Central memory CD4-positive, alpha-beta T cell (primary cell): ENCODE data around the gene ZDHHC18.
"Not testable (repeated sequence)": the region's sequence is repeated elsewhere in the genome, so short reads cannot be mapped to it uniquely, and the experiment has no call there.

Source experiments
- DNase-seq: peaks from one replicate; pipeline ENCODE4 v3.0.0; 2022

Gene ZDHHC18

DNA sequence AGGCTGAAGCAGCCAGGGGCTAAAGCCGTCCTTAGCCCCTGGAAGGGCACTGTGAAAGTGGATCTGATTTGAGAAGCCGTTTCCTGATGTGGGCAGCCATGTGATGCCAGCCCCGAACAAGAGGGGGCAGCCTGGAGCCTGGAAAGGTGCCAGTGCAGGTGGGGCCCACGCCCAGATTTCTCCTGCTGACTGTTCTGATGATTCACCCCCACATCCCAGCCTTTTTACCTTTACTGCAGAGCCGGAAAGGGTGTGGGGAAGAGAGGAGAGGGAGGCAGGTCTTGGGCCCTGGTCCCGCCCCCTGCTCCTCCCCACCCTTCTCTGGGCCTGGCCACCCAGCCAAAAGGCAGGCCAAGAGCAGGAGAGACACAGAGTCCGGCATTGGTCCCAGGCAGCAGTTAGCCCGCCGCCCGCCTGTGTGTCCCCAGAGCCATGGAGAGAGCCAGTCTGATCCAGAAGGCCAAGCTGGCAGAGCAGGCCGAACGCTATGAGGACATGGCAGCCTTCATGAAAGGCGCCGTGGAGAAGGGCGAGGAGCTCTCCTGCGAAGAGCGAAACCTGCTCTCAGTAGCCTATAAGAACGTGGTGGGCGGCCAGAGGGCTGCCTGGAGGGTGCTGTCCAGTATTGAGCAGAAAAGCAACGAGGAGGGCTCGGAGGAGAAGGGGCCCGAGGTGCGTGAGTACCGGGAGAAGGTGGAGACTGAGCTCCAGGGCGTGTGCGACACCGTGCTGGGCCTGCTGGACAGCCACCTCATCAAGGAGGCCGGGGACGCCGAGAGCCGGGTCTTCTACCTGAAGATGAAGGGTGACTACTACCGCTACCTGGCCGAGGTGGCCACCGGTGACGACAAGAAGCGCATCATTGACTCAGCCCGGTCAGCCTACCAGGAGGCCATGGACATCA, 36.5 kb downstream of the ZDHHC18 start, which contains the start of gene SFN:
TSS of gene SFN (plus strand) at position 369 of the 904 bp plus-strand sequence. CDS start at position 433, 64 bp downstream.
- peak; percentile 45 for DNase-seq

DNA sequence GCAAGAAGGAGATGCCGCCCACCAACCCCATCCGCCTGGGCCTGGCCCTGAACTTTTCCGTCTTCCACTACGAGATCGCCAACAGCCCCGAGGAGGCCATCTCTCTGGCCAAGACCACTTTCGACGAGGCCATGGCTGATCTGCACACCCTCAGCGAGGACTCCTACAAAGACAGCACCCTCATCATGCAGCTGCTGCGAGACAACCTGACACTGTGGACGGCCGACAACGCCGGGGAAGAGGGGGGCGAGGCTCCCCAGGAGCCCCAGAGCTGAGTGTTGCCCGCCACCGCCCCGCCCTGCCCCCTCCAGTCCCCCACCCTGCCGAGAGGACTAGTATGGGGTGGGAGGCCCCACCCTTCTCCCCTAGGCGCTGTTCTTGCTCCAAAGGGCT, 37.2 kb downstream of the ZDHHC18 start:
- no peak for DNase-seq

- peak; percentile 93 for DNase-seq
These were observed 38.4 kb downstream of the ZDHHC18 start for GRCh38 chr1:26864610-26865480.

- not testable (repeated sequence) for DNase-seq
These were observed 46.6 kb downstream of the ZDHHC18 start for GRCh38 chr1:26873097-26873496.

DNA sequence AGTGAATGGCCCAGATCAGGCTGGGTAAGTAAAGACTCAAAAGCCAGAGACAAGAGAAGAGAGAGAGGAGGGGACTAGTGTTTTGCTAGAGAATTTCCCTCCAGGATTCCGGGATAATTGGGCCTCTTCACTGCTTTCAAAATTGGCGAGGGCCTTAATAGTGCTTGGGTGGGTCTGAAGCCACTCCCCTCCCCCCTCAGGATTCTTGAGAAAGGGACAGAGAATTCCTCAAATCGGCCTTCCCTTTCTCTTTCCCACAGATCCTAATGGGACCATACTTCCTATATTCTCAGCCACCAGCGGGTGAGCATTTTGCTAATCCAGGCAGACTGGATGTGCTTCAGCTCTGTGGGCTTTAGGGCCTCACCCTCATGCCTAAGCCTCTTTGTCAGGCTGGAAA, 48.4 kb downstream of the ZDHHC18 start:
- no peak for DNase-seq

DNA sequence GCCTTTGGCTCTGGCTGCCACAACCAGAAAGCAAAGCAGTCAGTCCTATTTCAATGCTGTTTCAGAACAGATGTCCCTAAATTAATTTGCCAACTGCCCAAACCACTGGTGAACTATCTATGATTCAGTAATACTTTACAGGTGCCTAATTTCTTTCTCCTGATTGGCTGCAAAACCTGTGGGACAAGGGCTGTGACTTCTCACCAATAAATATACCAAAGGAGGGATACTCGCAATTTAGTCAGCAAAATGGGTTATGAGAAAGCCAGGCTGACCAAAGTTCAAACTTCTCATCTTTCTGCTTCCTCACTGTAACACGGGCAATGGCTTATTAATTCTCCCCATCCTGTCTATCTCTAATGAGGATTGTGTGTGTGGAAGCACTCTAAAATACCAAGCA, 50.8 kb downstream of the ZDHHC18 start:
- DNase-seq, result no peak

DNA sequence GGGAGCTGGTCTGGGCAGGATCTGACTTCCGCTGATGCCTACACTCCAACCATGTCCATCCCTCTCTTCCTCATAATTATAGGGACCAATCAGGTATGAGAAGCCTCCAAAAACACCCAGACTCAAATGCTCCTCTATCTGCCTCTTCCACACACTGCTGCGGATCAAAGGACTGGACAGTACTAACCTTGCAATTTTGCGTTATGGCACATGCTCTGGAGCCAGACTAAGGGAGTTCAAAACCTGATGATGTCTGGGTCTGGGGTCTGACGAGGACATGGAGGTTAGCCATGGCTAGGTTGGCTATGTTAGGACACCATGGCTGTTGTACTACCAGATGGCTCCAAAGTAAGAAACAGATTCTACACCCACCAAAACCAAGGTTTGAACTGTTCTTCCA, 53.3 kb downstream of the ZDHHC18 start:
- DNase-seq, result no peak

GRCh38 chr1:26881611-26882010, 55.1 kb downstream of the ZDHHC18 start:
- DNase-seq, result not testable (repeated sequence)

- no peak for DNase-seq
These were observed 56.4 kb downstream of the ZDHHC18 start for GRCh38 chr1:26882696-26883463.

GRCh38 chr1:26887125-26887524, 60.6 kb downstream of the ZDHHC18 start:
- DNase-seq, result no peak

- no peak for DNase-seq
These were observed 61.7 kb downstream of the ZDHHC18 start for GRCh38 chr1:26888231-26888630.

DNA sequence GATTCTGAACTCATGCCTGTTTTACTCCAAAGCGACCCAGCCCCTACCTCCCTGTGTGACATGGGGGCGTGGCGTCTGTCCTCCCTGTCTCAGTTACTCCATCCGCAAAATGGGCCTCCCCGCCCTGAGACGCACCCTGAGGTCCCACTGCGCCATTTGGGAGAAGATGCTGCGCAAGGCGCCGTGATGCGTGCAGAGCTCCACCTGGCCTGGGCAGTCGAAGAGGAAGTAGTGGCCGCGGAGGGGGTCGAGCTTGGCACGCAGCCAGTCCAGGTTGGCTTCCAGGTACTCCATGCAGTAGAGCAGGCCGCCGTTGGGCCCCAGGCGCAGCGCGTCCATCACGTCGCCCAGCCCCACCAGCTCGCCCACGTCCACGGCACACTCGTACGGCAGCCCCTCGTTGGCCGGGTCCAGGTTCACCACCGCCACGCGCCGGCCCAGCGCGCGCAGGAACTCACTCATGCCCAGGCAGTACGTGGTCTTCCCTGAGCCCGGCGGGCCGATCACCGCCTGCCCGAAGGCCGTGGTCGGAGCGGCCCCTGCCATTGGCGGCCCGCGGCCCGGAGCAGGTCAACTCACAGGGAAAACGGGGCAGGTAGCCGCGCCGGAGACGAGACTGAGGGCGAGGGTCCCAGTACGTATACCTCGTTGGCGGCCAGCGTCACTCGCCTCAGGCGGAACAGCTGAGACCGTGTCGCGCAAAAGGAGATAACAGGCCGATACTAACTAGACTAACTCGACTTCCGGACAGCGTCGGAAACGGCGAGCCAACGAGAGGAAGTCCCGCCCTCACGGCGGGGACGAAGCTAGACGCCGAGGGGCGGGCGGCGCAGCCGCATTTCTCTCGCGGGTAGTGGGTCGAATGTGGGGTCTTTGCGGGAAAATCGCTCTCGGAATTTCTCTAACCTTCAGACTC, 63.3 kb downstream of the ZDHHC18 start, which contains the start of gene GPN2:
TSS of gene GPN2 (minus strand) at position 733 of the 916 bp plus-strand sequence. CDS start at position 546, 187 bp downstream.
- DNase-seq, result peak; percentile 68

GRCh38 chr1:26890467-26890796, 63.9 kb downstream of the ZDHHC18 start:
- DNase-seq, result no peak

DNA sequence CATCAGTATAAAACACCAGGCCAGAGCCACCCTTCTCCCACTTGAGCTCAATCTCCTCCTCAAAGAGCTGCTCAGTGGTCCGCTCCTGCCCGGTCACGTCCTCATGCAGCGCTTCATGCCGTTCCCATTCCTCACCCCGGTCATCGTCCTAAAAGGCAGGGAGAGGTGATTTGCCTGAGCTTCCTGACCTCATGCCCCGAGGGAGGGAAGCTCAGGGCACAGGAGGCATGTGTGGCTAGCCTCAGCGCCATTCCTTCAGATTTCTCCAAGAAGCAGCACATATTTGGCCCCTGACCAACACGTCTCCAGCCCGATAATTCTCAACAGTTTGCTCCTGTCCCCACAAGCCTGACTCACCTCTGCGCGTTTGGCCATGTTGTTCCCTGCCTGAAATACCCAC, 67.8 kb downstream of the ZDHHC18 start:
- DNase-seq, result no peak

- no peak for DNase-seq
These were observed 70.9 kb downstream of the ZDHHC18 start for GRCh38 chr1:26897351-26897750.

DNA sequence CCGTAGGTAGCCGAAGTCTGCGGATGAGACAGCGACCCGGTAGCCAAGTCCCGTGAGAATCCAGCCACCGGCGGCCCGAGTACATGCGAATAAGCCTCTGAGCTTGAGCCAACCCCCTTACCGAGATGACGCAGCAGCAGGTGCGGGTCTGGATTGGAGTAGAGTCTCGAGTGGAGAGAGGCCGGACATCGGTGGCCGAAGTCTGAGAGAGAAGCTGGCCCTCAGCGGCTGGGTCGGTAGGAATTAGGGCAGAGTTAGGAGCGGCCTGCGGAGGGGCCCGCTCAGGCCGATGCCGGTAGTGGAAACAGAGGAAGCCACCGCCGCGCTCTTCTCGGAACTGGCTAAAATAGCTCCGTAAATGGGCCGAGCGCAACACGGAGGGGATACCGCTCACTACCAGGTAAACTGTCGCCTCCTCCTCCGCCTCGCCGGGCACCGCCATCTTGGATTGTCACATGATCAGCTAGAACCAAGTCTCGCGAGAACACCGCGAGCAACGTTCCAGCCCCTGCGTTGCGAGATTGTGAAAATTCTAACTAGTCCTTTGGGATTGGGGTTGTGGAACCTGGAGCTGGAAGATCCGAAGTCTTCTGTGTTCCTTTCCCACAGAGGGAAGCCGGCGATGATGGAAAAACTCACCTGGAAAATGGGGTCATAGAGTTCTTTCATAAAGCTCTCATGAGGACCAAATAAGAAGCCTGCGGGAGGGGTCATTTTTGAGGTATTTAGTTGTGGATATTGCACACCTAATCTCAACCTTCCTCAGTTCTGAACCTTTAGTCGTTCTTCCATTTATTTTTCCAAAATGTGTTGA, 73.7 kb downstream of the ZDHHC18 start, which contains the start of gene GPATCH3:
TSS of gene GPATCH3 (minus strand) at position 467 of the 814 bp plus-strand sequence. CDS start at position 442, 25 bp downstream.
- DNase-seq, result peak; percentile 84

GRCh38 chr1:26900815-26901511, 74.5 kb downstream of the ZDHHC18 start:
- no peak for DNase-seq
